Hair follicle dermal papilla cell (primary cell): Measurements from ENCODE around the gene KRTAP9-7. TPM values are rescaled to one million over a fixed set of nuclear protein-coding genes. Genes with fewer than 3 reads are reported as not detected.

ENCODE experiments used
- small RNA-seq: library from RNA; depleted of rRNA; stranded (forward); fragments of <200 nt; gene quantifications from one replicate; pipeline ENCODE3, GENCODE V24; 2012
- total RNA-seq: library from RNA; depleted of rRNA; stranded (reverse); fragments of >200 nt; gene quantifications from 2 replicates; pipeline ENCODE4 v1.2.3, GENCODE V29; 2012

Gene KRTAP9-7
- not detected in 2 replicates for total RNA-seq

GRCh38 chr17:41275648-41276190 lies at the start of gene KRTAP9-7:
Gene KRTAP9-7, plus strand, starts transcription at chr17:41275698. Its CDS starts 0 bp downstream, at chr17:41275698.

GRCh38 chr17:41226598-41227095 lies 48.9 kb upstream of the KRTAP9-7 start, which contains the start of gene KRTAP9-2:
Gene KRTAP9-2, plus strand, starts transcription at chr17:41226648. Its CDS starts 7 bp downstream, at chr17:41226655.

GRCh38 chr17:41232399-41233105 lies 42.9 kb upstream of the KRTAP9-7 start, which contains the start of gene KRTAP9-3:
Gene KRTAP9-3, plus strand, starts transcription at chr17:41232449. Its CDS starts 53 bp downstream, at chr17:41232502.

GRCh38 chr17:41237949-41238437 lies 37.5 kb upstream of the KRTAP9-7 start, which contains the start of gene KRTAP9-8:
Gene KRTAP9-8, plus strand, starts transcription at chr17:41237999. Its CDS starts 53 bp downstream, at chr17:41238052.

GRCh38 chr17:41249637-41250240 lies 25.8 kb upstream of the KRTAP9-7 start, which contains the start of gene KRTAP9-4:
Gene KRTAP9-4, plus strand, starts transcription at chr17:41249687. Its CDS starts 34 bp downstream, at chr17:41249721.

GRCh38 chr17:41255381-41256290 lies 19.9 kb upstream of the KRTAP9-7 start, which contains the start of gene KRTAP9-9:
Gene KRTAP9-9, plus strand, starts transcription at chr17:41255384.

GRCh38 chr17:41265078-41265477 lies 10.4 kb upstream of the KRTAP9-7 start, which contains the start of gene KRTAP9-6:
Gene KRTAP9-6, plus strand, starts transcription at chr17:41265378. Its CDS starts 0 bp downstream, at chr17:41265378.

GRCh38 chr17:41301916-41302901 lies 26.7 kb downstream of the KRTAP9-7 start, which contains the start of gene KRTAP29-1:
Gene KRTAP29-1, minus strand, starts transcription at chr17:41302851. Its CDS starts 0 bp downstream, at chr17:41302851.

GRCh38 chr17:41308918-41309359 lies 33.4 kb downstream of the KRTAP9-7 start, which contains the start of gene KRTAP16-1:
Gene KRTAP16-1, minus strand, starts transcription at chr17:41309309. Its CDS starts 56 bp downstream, at chr17:41309253.

GRCh38 chr17:41315204-41315794 lies 39.8 kb downstream of the KRTAP9-7 start, which contains the start of gene KRTAP17-1:
Gene KRTAP17-1, minus strand, starts transcription at chr17:41315710. Its CDS starts 60 bp downstream, at chr17:41315650.

Small RNA genes within 50 kb of the gene (small RNA-seq; reads per million reads assigned to genes)
- gene KRTAP9-10P = not detected

Other genes with a start within 250 kb of the KRTAP9-7 start
- 1.5 and 6.0 TPM in 2 replicates for gene KRTAP1-5, start 248.5 kb upstream of the KRTAP9-7 start, total RNA-seq
- gene KRTAP1-4, start 245.5 kb upstream of the KRTAP9-7 start, total RNA-seq = not detected in 2 replicates
- not detected in 2 replicates for gene KRTAP1-3, start 240.8 kb upstream of the KRTAP9-7 start, total RNA-seq
- gene KRTAP1-1, start 234.2 kb upstream of the KRTAP9-7 start, total RNA-seq = not detected in 2 replicates
- gene KRTAP2-1, start 228.4 kb upstream of the KRTAP9-7 start, total RNA-seq = not detected in 2 replicates
- not detected in 2 replicates for gene KRTAP2-2, start 220.5 kb upstream of the KRTAP9-7 start, total RNA-seq
- gene KRTAP2-3, start 215.6 kb upstream of the KRTAP9-7 start, total RNA-seq = not detected in 2 replicates
- gene KRTAP2-4, start 209.8 kb upstream of the KRTAP9-7 start, total RNA-seq = not detected in 2 replicates
- not detected in 2 replicates for gene KRTAP4-7, start 191.5 kb upstream of the KRTAP9-7 start, total RNA-seq
- not detected in 2 replicates for gene KRTAP4-8, start 177.6 kb upstream of the KRTAP9-7 start, total RNA-seq
- gene KRTAP4-16, start 173.5 kb upstream of the KRTAP9-7 start, total RNA-seq = not detected in 2 replicates
- gene KRTAP4-9, start 170.3 kb upstream of the KRTAP9-7 start, total RNA-seq = not detected in 2 replicates
- gene KRTAP4-11, start 157.3 kb upstream of the KRTAP9-7 start, total RNA-seq = not detected in 2 replicates
- gene KRTAP4-12, start 151.5 kb upstream of the KRTAP9-7 start, total RNA-seq = not detected in 2 replicates
- gene KRTAP4-6, start 135.2 kb upstream of the KRTAP9-7 start, total RNA-seq = not detected in 2 replicates
- not detected in 2 replicates for gene KRTAP4-5, start 125.9 kb upstream of the KRTAP9-7 start, total RNA-seq
- not detected in 2 replicates for gene KRTAP4-4, start 115.0 kb upstream of the KRTAP9-7 start, total RNA-seq
- not detected in 2 replicates for gene KRTAP4-3, start 107.5 kb upstream of the KRTAP9-7 start, total RNA-seq
- not detected in 2 replicates for gene KRTAP4-2, start 97.5 kb upstream of the KRTAP9-7 start, total RNA-seq
- gene KRTAP4-1, start 90.8 kb upstream of the KRTAP9-7 start, total RNA-seq = not detected in 2 replicates
- gene KRTAP9-1, start 85.8 kb upstream of the KRTAP9-7 start, total RNA-seq = not detected in 2 replicates
- gene KRTAP9-2, start 49.0 kb upstream of the KRTAP9-7 start, total RNA-seq = not detected in 2 replicates
- gene KRTAP9-3, start 43.2 kb upstream of the KRTAP9-7 start, total RNA-seq = not detected in 2 replicates
- gene KRTAP9-8, start 37.7 kb upstream of the KRTAP9-7 start, total RNA-seq = not detected in 2 replicates
- not detected in 2 replicates for gene KRTAP9-4, start 26.0 kb upstream of the KRTAP9-7 start, total RNA-seq
- not detected in 2 replicates for gene KRTAP9-9, start 20.3 kb upstream of the KRTAP9-7 start, total RNA-seq
- gene KRTAP9-6, start 10.3 kb upstream of the KRTAP9-7 start, total RNA-seq = not detected in 2 replicates
- not detected in 2 replicates for gene KRTAP29-1, start 27.2 kb downstream of the KRTAP9-7 start, total RNA-seq
- not detected in 2 replicates for gene KRTAP16-1, start 33.6 kb downstream of the KRTAP9-7 start, total RNA-seq
- gene KRTAP17-1, start 40.0 kb downstream of the KRTAP9-7 start, total RNA-seq = not detected in 2 replicates
- not detected in 2 replicates for gene KRT33A, start 75.1 kb downstream of the KRTAP9-7 start, total RNA-seq
- not detected in 2 replicates for gene KRT33B, start 94.1 kb downstream of the KRTAP9-7 start, total RNA-seq
- gene KRT34, start 106.6 kb downstream of the KRTAP9-7 start, total RNA-seq = 0.16 TPM in 1 of 2 replicates, not detected in the other
- not detected in 2 replicates for gene KRT31, start 121.9 kb downstream of the KRTAP9-7 start, total RNA-seq
- not detected in 2 replicates for gene KRT37, start 148.9 kb downstream of the KRTAP9-7 start, total RNA-seq
- gene KRT38, start 165.3 kb downstream of the KRTAP9-7 start, total RNA-seq = not detected in 2 replicates
- not detected in 2 replicates for gene KRT32, start 191.7 kb downstream of the KRTAP9-7 start, total RNA-seq
- gene KRT35, start 205.5 kb downstream of the KRTAP9-7 start, total RNA-seq = not detected in 2 replicates
- gene KRT36, start 214.2 kb downstream of the KRTAP9-7 start, total RNA-seq = not detected in 2 replicates
- gene KRT13, start 229.9 kb downstream of the KRTAP9-7 start, total RNA-seq = not detected in 2 replicates
- gene KRT15, start 243.2 kb downstream of the KRTAP9-7 start, total RNA-seq = 0.32 and 0.97 TPM in 2 replicates